OCI-LY7 (cell line): ENCODE data around the gene ASS1. TPM values are rescaled to one million over a fixed set of nuclear protein-coding genes. Genes with fewer than 3 reads are reported as not detected.

Source experiments
- BruUV-seq: library from RNA; stranded (reverse); fragments of 400-500 nt; replicated peaks from 2 replicates; lab custom pipeline; 2021; lab: Mats Ljungman, UMichigan
- CTCF ChIA-PET: fragments of 300-600 bp; sonication (Branson Sonifier 250); formaldehyde crosslinking; loops from one replicate; lab custom pipeline; 2022; ENCODE audit warnings: antibody characterized with exemption; ENCODE audit not compliant: unreplicated experiment; lab: Charles Lee
- POLR2A ChIA-PET: fragments of 300-600 bp; sonication (Branson Sonifier 250); formaldehyde crosslinking; loops from one replicate; lab custom pipeline; 2022; ENCODE audit warnings: antibody characterized with exemption; lab: Charles Lee
- DNase-seq: peaks from one replicate; pipeline ENCODE4 v3.0.0-alpha.2; 2015; ENCODE audit warnings: low spot score
- H2AFZ ChIP-seq: fragments of 200-600 bp; sonication (generic), shearing (Covaris generic); 2 replicates; pipeline ENCODE4 v1.6.1; 2014; ENCODE audit warnings: mild to moderate bottlenecking, antibody characterized with exemption, low read length, moderate library complexity
- H3K27ac ChIP-seq: fragments of 200-600 bp; sonication (generic); 2 replicates; pipeline ENCODE4 v1.5.1; 2014; ENCODE audit warnings: mixed run types, low read depth, mild to moderate bottlenecking, moderate library complexity, low read length, inconsistent platforms; ENCODE audit not compliant: poor library complexity, severe bottlenecking
- H3K36me3 ChIP-seq: fragments of 200-600 bp; sonication (generic); 2 replicates; pipeline ENCODE4 v1.6.1; 2014; ENCODE audit warnings: mild to moderate bottlenecking, antibody characterized with exemption, low read length, moderate library complexity, mixed read lengths; ENCODE audit not compliant: insufficient read depth
- H3K4me1 ChIP-seq: fragments of 200-600 bp; sonication (generic); 2 replicates; pipeline ENCODE4 v1.5.1; 2014; ENCODE audit warnings: mild to moderate bottlenecking, low read length; ENCODE audit not compliant: insufficient read depth, poor library complexity, severe bottlenecking
- H3K4me2 ChIP-seq: fragments of 200-600 bp; sonication (generic); 2 replicates; pipeline ENCODE4 v1.6.1; 2014; ENCODE audit warnings: mild to moderate bottlenecking, low read length
- H3K4me3 ChIP-seq: fragments of 200-600 bp; sonication (generic); 2 replicates; pipeline ENCODE4 v1.5.1; 2014; ENCODE audit warnings: mild to moderate bottlenecking, low read depth, low read length; ENCODE audit not compliant: poor library complexity, severe bottlenecking
- H3K79me2 ChIP-seq: fragments of 200-600 bp; sonication (generic); 2 replicates; pipeline ENCODE4 v1.6.1; 2016; ENCODE audit warnings: low read depth, mild to moderate bottlenecking, low read length, moderate library complexity, mixed read lengths; ENCODE audit not compliant: insufficient read depth
- H3K9me2 ChIP-seq: fragments of 200-600 bp; sonication (generic); 2 replicates; pipeline ENCODE4 v1.6.1; 2016; ENCODE audit warnings: mild to moderate bottlenecking, low read length, mixed read lengths; ENCODE audit not compliant: insufficient read depth
- H3K9me3 ChIP-seq: fragments of 200-600 bp; sonication (generic); 2 replicates; pipeline ENCODE4 v1.6.1; 2014; ENCODE audit warnings: mild to moderate bottlenecking, mixed run types, low read length, mixed read lengths
- H4K20me1 ChIP-seq: fragments of 200-600 bp; sonication (generic); 2 replicates; pipeline ENCODE4 v1.6.1; 2014; ENCODE audit warnings: mild to moderate bottlenecking, antibody characterized with exemption, low read length, moderate library complexity, mixed read lengths; ENCODE audit not compliant: insufficient read depth
- EZH2phosphoT487 ChIP-seq: fragments of 200-600 bp; sonication (generic); IDR thresholded peaks from 2 replicates; pipeline ENCODE4 v1.6.1; 2018; ENCODE audit warnings: low read depth, borderline replicate concordance, mild to moderate bottlenecking, mixed run types, antibody characterized with exemption, low read length, moderate library complexity, mixed read lengths
- intact Hi-C: fragments of 100-400 bp; cut with micrococcal nuclease; formaldehyde crosslinking; loops from one replicate; pipeline ENCODE4 v1.10.0; 2022; ENCODE audit not compliant: unreplicated experiment
- total RNA-seq, 2 experiments: library from RNA; depleted of rRNA in 1 of 2; stranded (reverse); fragments of >200 nt in 1 of 2; shearing (Covaris generic) in 1 of 2; gene quantifications; 2 replicates each; pipeline ENCODE4 v1.2.3, GENCODE V29; 2014 to 2022
- TF ChIP-seq, protein P1 (sequence below): fragments of 200-600 bp; sonication (generic); conservative IDR thresholded peaks from 2 replicates; pipeline ENCODE4 v1.5.1; 2014; ENCODE audit warnings: mild to moderate bottlenecking, antibody characterized with exemption, low read length, moderate library complexity, mixed read lengths

ASS1 gene
- total RNA-seq, 2 experiments from 2014 or later: 0.70 to 16.3 TPM

DNA sequence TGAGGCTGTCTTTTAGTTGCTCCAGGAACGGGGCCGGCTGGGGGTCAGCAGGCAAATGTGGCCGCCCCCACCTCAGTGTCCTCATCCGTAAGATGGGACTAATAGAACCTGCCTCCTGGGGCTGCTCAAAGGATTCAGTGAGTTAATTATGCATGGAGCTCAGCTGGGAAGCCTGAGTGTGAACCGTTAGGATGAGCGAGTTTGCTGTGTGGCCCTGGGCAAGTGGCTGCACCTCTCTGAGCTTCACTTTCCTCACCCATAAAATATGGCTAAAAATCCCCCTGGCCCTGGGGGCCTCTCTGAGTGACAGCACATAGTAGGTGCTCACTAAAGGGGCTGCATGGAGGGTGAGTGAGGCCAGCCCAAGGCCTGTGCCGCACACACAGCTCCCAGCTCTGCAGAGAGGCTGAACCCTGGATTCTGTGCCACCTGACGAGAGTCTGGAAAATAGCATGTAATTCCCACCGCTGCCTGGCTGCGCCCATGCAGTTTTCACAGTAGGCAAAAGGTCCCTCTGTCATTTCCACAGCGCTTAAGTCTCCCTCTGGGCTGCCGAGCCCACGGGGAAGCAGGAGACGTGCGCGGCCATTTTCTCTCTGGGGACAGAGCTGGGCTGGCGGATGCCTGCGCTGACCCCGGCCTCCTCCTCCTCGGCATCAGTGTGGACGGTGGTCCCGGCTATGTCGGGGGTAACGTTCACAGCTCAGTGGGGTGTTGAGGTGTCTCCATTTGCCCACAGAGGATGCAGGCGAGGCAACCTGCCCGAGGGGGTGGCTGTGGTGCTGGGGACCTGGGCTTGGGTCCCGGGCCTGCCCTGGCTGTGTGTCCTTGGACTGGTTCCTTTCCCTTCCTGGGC is 18.2 kb downstream of the ASS1 start:
- no peaks in the 10 kb centered on the region for H3K9me3 ChIP-seq
- H3K79me2 ChIP-seq: no peaks in the 10 kb centered on the region
- no peaks in the 10 kb centered on the region for H3K4me1 ChIP-seq
- no peak overlapping the region for H3K27ac ChIP-seq
- no peak overlapping the region for H2AFZ ChIP-seq
- H3K36me3 ChIP-seq: no peaks in the 10 kb centered on the region
- POLR2A ChIA-PET: no interaction called here
- CTCF ChIA-PET: no interaction called here
- no peak overlapping the region for H3K4me2 ChIP-seq
- intact Hi-C loops: loop anchor here (5.0 kb wide), 1 partner anchor 399 kb away; no protein-coding TSS in a partner anchor
- DNase-seq: no peak
- H3K9me2 ChIP-seq: no peaks in the 10 kb centered on the region
- no TSS peak for BruUV-seq
- no peaks in the 10 kb centered on the region for H4K20me1 ChIP-seq
- no peak overlapping the region for H3K4me3 ChIP-seq
- TF ChIP-seq EZH2phosphoT487: no peak
- TF ChIP-seq, protein P1, sequence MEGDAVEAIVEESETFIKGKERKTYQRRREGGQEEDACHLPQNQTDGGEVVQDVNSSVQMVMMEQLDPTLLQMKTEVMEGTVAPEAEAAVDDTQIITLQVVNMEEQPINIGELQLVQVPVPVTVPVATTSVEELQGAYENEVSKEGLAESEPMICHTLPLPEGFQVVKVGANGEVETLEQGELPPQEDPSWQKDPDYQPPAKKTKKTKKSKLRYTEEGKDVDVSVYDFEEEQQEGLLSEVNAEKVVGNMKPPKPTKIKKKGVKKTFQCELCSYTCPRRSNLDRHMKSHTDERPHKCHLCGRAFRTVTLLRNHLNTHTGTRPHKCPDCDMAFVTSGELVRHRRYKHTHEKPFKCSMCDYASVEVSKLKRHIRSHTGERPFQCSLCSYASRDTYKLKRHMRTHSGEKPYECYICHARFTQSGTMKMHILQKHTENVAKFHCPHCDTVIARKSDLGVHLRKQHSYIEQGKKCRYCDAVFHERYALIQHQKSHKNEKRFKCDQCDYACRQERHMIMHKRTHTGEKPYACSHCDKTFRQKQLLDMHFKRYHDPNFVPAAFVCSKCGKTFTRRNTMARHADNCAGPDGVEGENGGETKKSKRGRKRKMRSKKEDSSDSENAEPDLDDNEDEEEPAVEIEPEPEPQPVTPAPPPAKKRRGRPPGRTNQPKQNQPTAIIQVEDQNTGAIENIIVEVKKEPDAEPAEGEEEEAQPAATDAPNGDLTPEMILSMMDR: no peak

- H3K79me2 ChIP-seq: no peaks in the 10 kb centered on the region
- intact Hi-C loops: loop anchor here (5.0 kb wide), 1 partner anchor 398 kb away; no protein-coding TSS in a partner anchor
- no peak overlapping the region for H2AFZ ChIP-seq
- ChIA-PET POLR2A (interaction anchor here (1.4 kb wide), 1 partner anchor 229 kb away, joined by 3 read pairs; the partner anchor contains the start of gene EXOSC2), CTCF (no interaction called here)
- DNase-seq: no peak
- H3K4me2 ChIP-seq: no peak overlapping the region
- no peaks in the 10 kb centered on the region for H3K4me1 ChIP-seq
- no peak overlapping the region for H3K4me3 ChIP-seq
- BruUV-seq: no TSS peak
- no peaks in the 10 kb centered on the region for H3K9me3 ChIP-seq
- no peak overlapping the region for H3K27ac ChIP-seq
- no peak for TF ChIP-seq EZH2phosphoT487
- TF ChIP-seq, protein P1: no peak
- H3K9me2 ChIP-seq: no peaks in the 10 kb centered on the region
- H4K20me1 ChIP-seq: no peaks in the 10 kb centered on the region
- no peaks in the 10 kb centered on the region for H3K36me3 ChIP-seq
Observed at GRCh38 chr9:130463763-130464745, 19.3 kb downstream of the ASS1 start.
